ENCODE data around the gene RARG.

DNA sequence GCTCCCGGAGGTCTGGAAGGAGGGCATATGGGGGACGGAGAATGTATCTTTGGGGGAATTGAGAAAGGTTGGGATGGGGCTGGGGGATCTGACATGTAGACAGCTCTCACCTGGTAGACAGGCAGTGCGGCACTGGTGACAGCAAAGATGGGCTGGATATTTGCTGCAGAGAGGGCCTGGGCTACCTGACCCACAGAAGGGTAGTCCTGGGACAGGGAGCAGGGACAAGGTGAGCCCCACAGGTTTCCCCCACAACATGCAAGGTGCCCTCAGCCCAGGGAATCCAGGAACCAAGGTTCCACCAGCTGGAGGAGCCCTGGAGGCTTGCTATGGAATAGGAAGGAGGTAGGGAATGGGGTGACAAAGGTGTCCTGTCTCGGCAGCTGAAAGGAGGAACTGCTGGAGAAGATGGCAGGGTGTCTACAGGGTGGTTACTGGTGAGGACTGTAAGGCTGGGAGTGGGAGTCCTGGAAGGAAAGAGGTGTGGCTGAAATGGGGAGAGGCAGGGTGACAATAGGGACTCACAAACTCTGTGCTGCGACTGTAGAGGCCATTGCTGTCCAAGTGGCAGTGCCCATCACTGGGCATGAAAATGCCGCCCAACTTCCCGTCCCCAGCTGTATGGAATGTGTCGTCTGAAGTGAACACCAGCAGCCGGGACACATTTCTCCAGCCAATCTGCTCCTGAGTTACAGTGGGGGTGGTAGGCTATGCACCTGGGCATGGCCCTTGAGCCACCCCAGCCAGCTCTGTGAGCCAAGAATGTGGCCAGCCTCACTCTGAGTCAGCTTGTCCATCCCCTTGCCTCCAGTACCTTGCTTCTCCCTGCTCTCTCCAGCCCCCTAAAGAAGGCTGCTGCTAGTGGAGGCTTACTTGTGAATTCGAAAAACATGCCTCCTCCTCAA lies 36.2 kb downstream of the RARG start:
- TF ChIP-seq, protein P1, sequence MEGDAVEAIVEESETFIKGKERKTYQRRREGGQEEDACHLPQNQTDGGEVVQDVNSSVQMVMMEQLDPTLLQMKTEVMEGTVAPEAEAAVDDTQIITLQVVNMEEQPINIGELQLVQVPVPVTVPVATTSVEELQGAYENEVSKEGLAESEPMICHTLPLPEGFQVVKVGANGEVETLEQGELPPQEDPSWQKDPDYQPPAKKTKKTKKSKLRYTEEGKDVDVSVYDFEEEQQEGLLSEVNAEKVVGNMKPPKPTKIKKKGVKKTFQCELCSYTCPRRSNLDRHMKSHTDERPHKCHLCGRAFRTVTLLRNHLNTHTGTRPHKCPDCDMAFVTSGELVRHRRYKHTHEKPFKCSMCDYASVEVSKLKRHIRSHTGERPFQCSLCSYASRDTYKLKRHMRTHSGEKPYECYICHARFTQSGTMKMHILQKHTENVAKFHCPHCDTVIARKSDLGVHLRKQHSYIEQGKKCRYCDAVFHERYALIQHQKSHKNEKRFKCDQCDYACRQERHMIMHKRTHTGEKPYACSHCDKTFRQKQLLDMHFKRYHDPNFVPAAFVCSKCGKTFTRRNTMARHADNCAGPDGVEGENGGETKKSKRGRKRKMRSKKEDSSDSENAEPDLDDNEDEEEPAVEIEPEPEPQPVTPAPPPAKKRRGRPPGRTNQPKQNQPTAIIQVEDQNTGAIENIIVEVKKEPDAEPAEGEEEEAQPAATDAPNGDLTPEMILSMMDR (IDR thresholded peaks at IDR 0.05) = no peak
- TF ChIP-seq EZH2 (IDR thresholded peaks at IDR 0.05; ENCODE audit: borderline replicate concordance, insufficient read depth, low read depth, low read length, poor library complexity, severe bottlenecking) = no peak

Data from B cell (primary cell).